IMR-90 (cell line): ENCODE data around the gene NELFCD.

Experiments used
- BHLHE40 ChIP-seq: fragments of 150-350 bp; IDR thresholded peaks from 2 replicates; pipeline ENCODE4 v1.6.1; 2016; ENCODE audit warnings: mild to moderate bottlenecking, low read depth, low read length
- CEBPB ChIP-seq: IDR thresholded peaks from 2 replicates; pipeline ENCODE4 v1.6.1; 2012; ENCODE audit warnings: low read depth, low read length, improper control_type of control experiment
- CHD1 ChIP-seq: IDR thresholded peaks from 2 replicates; pipeline ENCODE4 v1.6.1; 2012; ENCODE audit warnings: low read depth, low read length, improper control_type of control experiment
- CTCF ChIP-seq: conservative IDR thresholded peaks from 2 replicates; pipeline ENCODE4 v1.5.1; 2012; ENCODE audit warnings: mild to moderate bottlenecking, low read depth, low read length, improper control_type of control experiment
- ELK1 ChIP-seq: fragments of 150-350 bp; IDR thresholded peaks from 2 replicates; pipeline ENCODE4 v1.6.1; 2016; ENCODE audit warnings: low read depth, mild to moderate bottlenecking, low read length, moderate library complexity, borderline replicate concordance
- FOS ChIP-seq: fragments of 150-350 bp; IDR thresholded peaks from 2 replicates; pipeline ENCODE4 v1.6.1; 2016; ENCODE audit warnings: low read depth, low read length
- MAFK ChIP-seq: IDR thresholded peaks from 2 replicates; pipeline ENCODE4 v1.6.1; 2012; ENCODE audit warnings: low read depth, low read length, improper control_type of control experiment
- MAZ ChIP-seq: IDR thresholded peaks from 2 replicates; pipeline ENCODE4 v1.6.1; 2012; ENCODE audit warnings: low read depth, mild to moderate bottlenecking, low read length, improper control_type of control experiment, moderate library complexity, borderline replicate concordance
- NFE2L2 ChIP-seq: fragments of 150-350 bp; IDR thresholded peaks from 2 replicates; pipeline ENCODE4 v1.6.1; 2016; ENCODE audit warnings: low read depth, mild to moderate bottlenecking, low read length
- POLR2A ChIP-seq: IDR thresholded peaks from 2 replicates; pipeline ENCODE4 v1.6.1; 2012; ENCODE audit warnings: mild to moderate bottlenecking, low read depth, low read length
- RAD21 ChIP-seq: IDR thresholded peaks from 2 replicates; pipeline ENCODE4 v1.6.1; 2012; ENCODE audit warnings: low read length, improper control_type of control experiment
- SMC3 ChIP-seq: fragments of 150-350 bp; IDR thresholded peaks from 2 replicates; pipeline ENCODE4 v1.6.1; 2016; ENCODE audit warnings: low read depth, mild to moderate bottlenecking, antibody characterized with exemption, low read length, moderate library complexity
- USF2 ChIP-seq: fragments of 150-350 bp; IDR thresholded peaks from 2 replicates; pipeline ENCODE4 v1.6.1; 2017; ENCODE audit warnings: mild to moderate bottlenecking, antibody characterized with exemption, low read length, low read depth

- TF ChIP-seq FOS (no peak), CTCF (no peak), USF2 (no peak), POLR2A (no peak), RAD21 (no peak), CHD1 (no peak), NFE2L2 (no peak), SMC3 (no peak), BHLHE40 (no peak), MAZ (no peak), MAFK (no peak), CEBPB (no peak), ELK1 (no peak)
Observed at GRCh38 chr20:59010995-59011873, 30.2 kb downstream of the NELFCD start.
